GM19239 (cell line): ENCODE data around the gene TRAPPC3.
A peak's percentile ranks its signal among the peaks of the same experiment; 100 is the strongest.
"Not testable (repeated sequence)": the region's sequence is repeated elsewhere in the genome, so short reads cannot be mapped to it uniquely, and the experiment has no call there.

Experiments
- DNase-seq: peaks from one replicate; pipeline ENCODE4 v3.0.0; 2011; ENCODE audit warnings: low spot score; ENCODE audit not compliant: insufficient read length
- FAIRE-seq: peaks from 2 replicates; lab custom pipeline; 2011; peaks lifted over from hg19 to GRCh38; lab: Jason Lieb, UNC

The TRAPPC3 gene

DNA sequence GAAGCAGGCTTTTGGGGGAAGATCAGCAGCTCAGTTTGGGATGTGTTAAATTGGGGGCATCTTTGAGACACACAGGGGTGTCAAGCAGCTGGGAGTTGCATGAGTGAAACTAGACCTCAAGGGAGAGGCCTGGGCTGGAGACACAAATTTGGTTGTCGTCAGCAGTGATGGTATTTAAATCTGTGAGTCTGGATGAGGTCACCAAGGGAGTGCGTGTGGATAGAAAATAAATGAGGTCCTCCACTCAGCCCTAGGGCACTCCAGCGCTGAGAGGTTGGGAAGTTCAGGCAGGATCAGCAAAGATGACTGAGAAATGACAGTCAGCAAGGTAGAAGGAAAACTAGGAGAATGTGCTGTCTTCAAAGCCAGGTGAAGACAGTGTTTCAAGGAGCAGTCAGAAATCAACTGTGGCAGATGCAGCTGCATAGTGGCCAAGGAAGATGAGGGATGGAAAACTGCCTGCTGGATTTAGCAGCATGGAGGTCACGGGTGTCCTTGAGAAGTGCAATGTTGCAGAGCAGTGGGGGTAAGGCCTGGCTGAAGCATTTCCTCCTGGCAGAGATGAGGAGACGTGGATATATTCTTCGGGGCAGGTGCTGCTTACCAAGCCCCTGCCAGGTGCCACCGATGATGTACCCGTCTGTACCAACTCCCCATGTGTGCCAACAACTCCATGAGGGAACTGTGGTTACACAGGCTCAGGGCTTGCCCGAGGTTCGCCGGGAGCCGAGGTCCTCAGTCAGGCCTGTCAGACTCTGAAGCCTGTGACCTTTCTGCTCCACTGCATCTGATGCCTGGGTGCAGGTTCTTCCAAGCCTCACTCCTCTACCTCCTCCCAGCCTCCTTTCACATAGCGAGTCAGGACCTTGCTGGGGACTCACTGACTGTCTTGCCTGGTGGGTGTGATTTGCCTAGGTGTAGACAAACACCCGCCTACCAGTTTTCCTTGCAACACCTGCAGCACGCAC, 17.9 kb upstream of the TRAPPC3 start:
- DNase-seq = no peak
- no peak for FAIRE-seq

GRCh38 chr1:36166136-36166535, 16.9 kb upstream of the TRAPPC3 start:
- DNase-seq (no peak), FAIRE-seq (no peak)

DNA sequence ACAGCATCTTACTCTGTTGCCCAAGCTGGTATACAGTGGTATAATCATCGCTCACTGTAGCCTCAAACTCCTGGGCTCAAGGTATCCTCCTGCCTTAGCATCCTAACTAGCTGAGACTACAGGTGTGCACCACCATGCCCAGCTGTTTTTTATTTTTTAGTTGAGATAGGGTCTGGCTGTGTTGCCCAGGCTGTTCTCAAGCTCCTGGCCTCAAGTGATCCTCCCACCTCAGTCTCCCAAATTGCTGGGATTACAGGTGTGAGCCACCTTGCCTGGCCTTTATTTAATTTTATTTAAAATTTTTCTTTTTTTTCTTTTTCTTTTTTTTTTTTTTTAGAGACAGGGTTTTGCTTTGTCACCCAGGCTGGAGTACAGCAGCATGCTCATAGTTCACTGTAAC, 15.9 kb upstream of the TRAPPC3 start:
- no peak for FAIRE-seq

DNA sequence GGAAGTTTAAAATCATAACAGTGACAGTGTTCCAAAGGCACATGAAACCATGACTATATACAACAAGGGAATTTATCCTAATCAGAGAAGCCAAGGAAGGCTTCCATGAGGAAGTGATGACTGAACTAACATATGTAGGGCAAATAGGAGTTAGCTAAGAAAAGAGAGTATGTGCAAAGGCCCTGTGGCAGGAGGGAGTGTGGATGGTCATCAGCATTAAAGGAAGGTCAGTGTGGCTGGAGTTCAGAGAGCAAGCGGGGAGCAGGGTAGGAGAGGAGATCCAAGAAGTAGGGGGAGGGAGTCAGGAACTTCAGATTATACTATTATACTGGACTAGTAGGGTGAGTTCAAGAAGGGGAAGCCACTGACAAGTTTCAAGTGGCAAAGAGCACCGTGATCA, 15.1 kb upstream of the TRAPPC3 start:
- DNase-seq (no peak), FAIRE-seq (no peak)

More for the DNA sequence above, 15.9 kb upstream of the TRAPPC3 start:
- DNase-seq = no peak

GRCh38 chr1:36163426-36163825, 14.1 kb upstream of the TRAPPC3 start:
- FAIRE-seq (no peak), DNase-seq (no peak)

GRCh38 chr1:36162680-36163239, 13.5 kb upstream of the TRAPPC3 start:
- no peak for FAIRE-seq
- no peak for DNase-seq

- FAIRE-seq (peak; percentile 82), DNase-seq (no peak)
These were observed 12.6 kb upstream of the TRAPPC3 start for GRCh38 chr1:36161641-36162531.

DNA sequence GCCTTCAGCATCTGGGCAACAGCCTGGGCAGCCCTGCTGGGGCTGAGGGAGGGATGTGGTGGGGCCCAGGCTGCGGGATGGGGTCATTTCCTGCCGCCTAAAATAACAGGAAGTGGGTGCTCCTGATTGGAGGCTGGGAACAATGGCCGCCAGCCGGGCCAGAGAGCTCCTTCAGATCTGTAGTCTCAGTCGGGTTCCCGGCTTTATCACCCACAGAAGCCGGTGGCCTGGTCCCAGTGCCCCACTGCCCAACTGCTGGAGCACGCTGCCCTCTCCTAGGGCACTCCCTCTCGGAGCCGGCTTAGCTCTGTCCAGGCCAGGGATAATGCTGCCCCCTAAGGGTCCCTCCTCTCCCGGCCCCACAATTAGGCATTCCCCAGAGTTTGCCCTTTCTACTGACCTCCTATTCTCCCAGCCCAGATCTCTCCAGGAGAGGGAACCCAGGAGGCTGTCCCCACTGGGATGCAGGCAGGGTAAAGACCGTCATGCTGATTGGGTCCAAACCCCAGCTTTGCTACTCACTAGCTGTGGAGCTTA, 11.7 kb upstream of the TRAPPC3 start:
- peak; percentile 88 for FAIRE-seq
- DNase-seq = no peak

DNA sequence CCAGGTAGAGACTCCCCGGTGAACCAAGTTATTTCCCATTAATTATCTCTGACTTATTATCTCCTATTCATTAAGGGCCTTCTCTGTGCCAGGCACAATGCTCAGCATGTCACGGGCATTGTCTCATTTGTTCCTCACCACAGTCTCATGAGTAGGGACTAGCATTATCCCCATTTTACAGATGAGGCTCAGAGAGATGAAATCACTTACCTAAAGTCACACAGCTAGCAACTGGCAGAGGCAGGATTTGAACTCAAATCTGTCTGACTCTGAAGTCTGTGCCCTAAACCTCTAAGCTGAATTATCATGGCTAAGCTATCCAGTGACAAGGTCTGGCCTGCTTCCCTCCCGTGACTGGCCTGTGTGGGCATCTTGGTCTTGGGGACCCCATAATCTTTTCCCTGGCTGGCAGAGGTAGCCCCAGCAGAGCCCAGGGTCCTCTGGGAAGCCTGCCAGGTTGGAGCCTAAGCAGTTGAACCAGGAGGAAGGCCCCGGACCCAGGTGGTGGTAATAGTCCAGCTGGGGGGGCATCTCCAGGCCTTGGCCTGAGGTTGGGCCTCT, 11.2 kb upstream of the TRAPPC3 start:
- DNase-seq (no peak), FAIRE-seq (peak; percentile 37)

GRCh38 chr1:36159614-36160387, 10.5 kb upstream of the TRAPPC3 start:
- DNase-seq (no peak), FAIRE-seq (peak; percentile 23)

DNA sequence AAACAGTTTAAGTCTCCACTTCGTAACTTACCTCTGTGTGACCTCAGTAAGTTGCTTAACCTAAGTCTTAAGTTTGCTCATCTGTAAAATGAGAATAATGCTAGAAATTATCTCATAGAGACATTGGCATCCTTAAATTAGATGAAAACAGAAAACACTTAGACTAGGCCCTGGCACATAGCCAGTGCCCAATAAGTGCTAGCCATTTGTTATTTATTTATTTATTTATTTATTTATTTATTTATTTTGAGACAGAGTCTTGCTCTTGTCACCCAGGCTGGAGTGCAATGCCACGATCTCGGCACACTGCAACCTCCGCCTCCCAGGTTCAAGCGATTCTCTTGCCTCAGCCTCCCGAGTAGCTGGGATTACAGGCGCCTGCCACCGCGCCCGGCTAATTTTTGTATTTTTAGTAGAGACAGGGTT, 9.6 kb upstream of the TRAPPC3 start:
- not testable (repeated sequence) for DNase-seq, FAIRE-seq

DNA sequence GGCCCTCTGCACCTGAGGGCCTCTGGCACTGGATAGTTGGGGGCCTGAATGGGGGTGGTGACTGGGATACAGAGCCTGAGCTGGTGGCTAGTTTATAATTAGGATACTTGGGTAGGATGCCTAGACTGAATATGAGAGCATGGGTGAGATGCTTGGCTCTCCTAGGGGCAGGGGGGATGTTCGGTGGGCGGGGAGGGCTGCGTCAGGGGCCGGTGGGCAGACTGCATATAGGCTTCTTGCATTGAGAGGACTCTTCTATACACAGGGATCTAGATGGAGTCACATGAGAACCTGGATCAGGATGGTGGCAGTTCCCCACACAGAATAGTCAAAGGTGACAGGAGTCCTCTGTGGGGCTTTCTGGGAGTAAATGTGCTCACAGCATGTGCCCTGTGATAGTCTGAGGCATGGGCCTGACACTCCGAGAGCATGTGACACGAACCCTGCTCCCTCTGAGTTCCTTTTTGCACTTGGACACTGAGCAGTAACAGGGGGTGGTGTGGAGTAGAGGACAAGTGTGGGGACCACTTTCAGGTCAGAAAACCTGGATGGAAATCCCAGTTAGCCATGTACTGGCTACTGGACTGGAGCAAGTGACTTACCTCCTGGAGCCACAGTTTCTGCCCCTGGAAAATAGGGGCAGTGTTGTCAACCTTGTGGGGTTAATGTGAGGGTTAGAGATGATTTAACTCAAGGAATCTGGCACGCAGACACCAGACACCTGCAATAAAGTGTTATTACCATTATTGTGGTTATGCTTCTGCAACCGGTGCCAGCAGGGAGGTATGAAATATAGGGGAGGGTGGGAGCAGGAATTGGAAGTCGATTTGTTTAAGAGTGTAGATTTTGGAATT, 8.9 kb upstream of the TRAPPC3 start:
- DNase-seq = no peak
- FAIRE-seq = peak; percentile 28

- no peak for FAIRE-seq
- no peak for DNase-seq
These were observed 8.0 kb upstream of the TRAPPC3 start for GRCh38 chr1:36157115-36157903.

- no peak for DNase-seq
- FAIRE-seq = peak; percentile 64
These were observed 7.2 kb upstream of the TRAPPC3 start for GRCh38 chr1:36156329-36157114.

DNA sequence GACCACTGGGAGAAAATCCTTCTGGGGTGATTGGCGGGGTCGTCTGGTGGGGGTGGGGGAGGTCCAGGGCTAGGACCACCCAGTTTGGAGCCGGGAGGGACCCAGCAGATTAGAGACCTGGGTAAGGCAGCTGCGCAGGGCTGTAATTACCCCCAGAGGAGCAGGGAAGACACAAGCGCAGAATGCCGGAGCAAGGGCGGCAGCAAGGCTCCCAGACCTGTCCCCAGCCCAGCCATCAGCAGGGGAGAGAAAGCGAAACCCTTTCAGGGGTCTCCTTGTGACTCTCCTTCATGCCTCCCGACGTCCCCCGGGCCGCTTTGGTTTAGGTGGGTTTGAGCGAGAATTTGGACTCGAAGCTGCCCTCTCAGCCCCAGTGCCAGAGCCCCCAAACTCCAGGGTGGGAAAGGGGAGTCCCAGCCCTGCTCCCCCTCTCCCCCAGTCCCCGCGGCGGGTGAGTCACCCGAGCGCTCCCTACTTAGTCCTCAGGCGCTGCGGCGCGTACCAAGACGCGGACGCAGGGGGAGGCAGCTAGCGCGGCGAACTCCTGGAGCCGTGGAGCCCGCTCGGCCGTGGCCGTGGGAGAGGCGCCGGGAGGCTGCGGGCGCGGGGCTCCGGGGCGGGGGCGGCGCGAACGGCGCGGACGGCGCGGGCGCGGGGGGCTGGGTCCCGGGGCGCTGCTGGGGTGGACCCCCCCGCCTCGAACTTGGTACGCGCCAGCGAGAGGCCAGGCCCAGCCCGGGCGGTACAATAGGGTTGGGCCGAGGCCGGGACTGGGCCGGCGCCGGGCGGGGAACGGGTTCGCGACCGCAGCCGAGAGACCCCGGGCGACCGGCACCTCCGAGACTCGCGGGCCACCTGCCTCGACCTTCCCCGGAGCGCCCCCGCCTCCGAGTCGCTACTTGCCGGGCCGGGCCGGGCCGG, 6.4 kb upstream of the TRAPPC3 start, which contains the start of gene MAP7D1:
TSS of gene MAP7D1 (plus strand) at position 753 of the 921 bp plus-strand sequence. CDS start 258 bp downstream, outside the sequence.
- FAIRE-seq (peak; percentile 94), DNase-seq (peak; percentile 78)
